B cell (primary cell): ENCODE data around the gene FRMPD1. TPM values are rescaled to one million over a fixed set of nuclear protein-coding genes. Genes with fewer than 3 reads are reported as not detected.

Experiments used
- ATAC-seq: fragments of 200-7000 bp; cut with Tn5 transposase; one replicate; pipeline ENCODE4 v1.10.0; 2021; ENCODE audit warnings: low read depth, mild to moderate bottlenecking, moderate number of reproducible peaks, moderate library complexity
- CTCF ChIA-PET: fragments of 350-600 bp; sonication (Branson Sonifier 250); formaldehyde crosslinking; loops from one replicate; lab custom pipeline; 2021; ENCODE audit warnings: antibody characterized with exemption, inconsistent platforms; lab: Charles Lee
- POLR2A ChIA-PET: fragments of 350-600 bp; sonication (Branson Sonifier 250); formaldehyde crosslinking; loops from one replicate; lab custom pipeline; 2021; ENCODE audit warnings: antibody characterized with exemption; lab: Charles Lee
- DNase-seq: peaks from one replicate; pipeline ENCODE4 v3.0.0; 2013
- H2AFZ ChIP-seq: 2 replicates; pipeline ENCODE4 v1.6.1; 2012; ENCODE audit warnings: mild to moderate bottlenecking, low read depth, low read length; ENCODE audit not compliant: insufficient read depth, poor library complexity, severe bottlenecking
- H3K27ac ChIP-seq, 2 donors: 1 replicate in 1 of 2; 2 replicates in 1 of 2; pipeline ENCODE4 v1.5.1; 2012 to 2013; ENCODE audit warnings: low read length in 2 of 2, mild to moderate bottlenecking in 2 of 2, moderate library complexity in 1 of 2
- H3K27me3 ChIP-seq, 4 experiments: fragments of 200-600 bp in 1 of 4; sonication (generic) in 1 of 4; replicated peaks in 1 of 4; 1 replicate in 2 of 4; 2 replicates in 2 of 4; pipeline versions ENCODE4 v1.6.1 to v1.7.0; 2013 to 2016; ENCODE audit warnings: low read length in 3 of 4, mild to moderate bottlenecking in 2 of 4, mixed read lengths in 1 of 4, moderate library complexity in 1 of 4; ENCODE audit not compliant: insufficient read depth in 4 of 4, control insufficient read depth in 3 of 4; ENCODE audit errors: control extremely low read depth in 1 of 4
- H3K36me3 ChIP-seq, 2 experiments: replicated peaks in 1 of 2; 1 replicate in 1 of 2; 2 replicates in 1 of 2; pipeline versions ENCODE4 v1.6.1 to v1.7.1; 2013; ENCODE audit warnings: low read length in 1 of 2; ENCODE audit not compliant: insufficient read depth in 2 of 2, control insufficient read depth in 1 of 2; ENCODE audit errors: control extremely low read depth in 1 of 2, extremely low read depth in 1 of 2
- H3K4me1 ChIP-seq, 2 donors: fragments of 200-600 bp in 1 of 2; sonication (generic) in 1 of 2; 1 replicate in 1 of 2; 2 replicates in 1 of 2; pipeline versions ENCODE4 v1.5.1 to v1.6.1; 2013 to 2017; ENCODE audit warnings: low read length in 2 of 2; ENCODE audit not compliant: control insufficient read depth in 2 of 2, insufficient read depth in 2 of 2
- H3K4me2 ChIP-seq: replicated peaks from 2 replicates; pipeline ENCODE3; 2012; ENCODE audit warnings: mild to moderate bottlenecking, low read depth, low read length; ENCODE audit not compliant: poor library complexity, severe bottlenecking
- H3K4me3 ChIP-seq, 5 experiments: fragments of 200-600 bp in 1 of 5; sonication (generic) in 1 of 5; 1 replicate in 3 of 5; 2 replicates in 2 of 5; pipeline versions ENCODE4 v1.5.1 to v1.7.0; 2011 to 2016; ENCODE audit warnings: low read length in 4 of 5, mild to moderate bottlenecking in 4 of 5, low read depth in 2 of 5, control low read depth in 1 of 5, moderate library complexity in 1 of 5; ENCODE audit not compliant: insufficient read depth in 1 of 5; ENCODE audit errors: control extremely low read depth in 1 of 5, extremely low read depth in 1 of 5
- H3K79me2 ChIP-seq: fragments of 200-600 bp; sonication (generic); one replicate; pipeline ENCODE4 v1.6.0; 2016; ENCODE audit warnings: low read length; ENCODE audit not compliant: control insufficient read depth, insufficient read depth
- H3K9ac ChIP-seq: fragments of 200-600 bp; sonication (generic); 2 replicates; pipeline ENCODE4 v1.6.1; 2017; ENCODE audit warnings: mild to moderate bottlenecking, low read length, moderate library complexity
- H3K9me3 ChIP-seq, 3 donors: one replicate each; pipeline versions ENCODE4 v1.6.1 to v1.7.1; 2013; ENCODE audit warnings: low read length in 2 of 3; ENCODE audit not compliant: control insufficient read depth in 2 of 3, insufficient read depth in 1 of 3; ENCODE audit errors: control extremely low read depth in 1 of 3
- H4K20me1 ChIP-seq: 2 replicates; pipeline ENCODE4 v1.6.0; 2012; ENCODE audit warnings: mild to moderate bottlenecking, low read length; ENCODE audit not compliant: insufficient read depth, control insufficient read depth, poor library complexity, severe bottlenecking
- H3K27ac Mint-ChIP-seq: one replicate; pipeline ENCODE4 v1.8.0; 2021; ENCODE audit warnings: mixed read lengths
- H3K27me3 Mint-ChIP-seq: one replicate; pipeline ENCODE4 v1.8.0; 2021; ENCODE audit warnings: mixed read lengths
- H3K4me1 Mint-ChIP-seq: one replicate; pipeline ENCODE4 v1.8.0; 2021; ENCODE audit warnings: mixed read lengths
- H3K4me3 Mint-ChIP-seq: one replicate; pipeline ENCODE4 v1.8.0; 2021; ENCODE audit warnings: mixed read lengths
- H3K9me3 Mint-ChIP-seq: one replicate; pipeline ENCODE4 v1.8.0; 2022; ENCODE audit warnings: mixed read lengths; ENCODE audit not compliant: insufficient read depth
- CTCF ChIP-seq: fragments of 200-600 bp; IDR thresholded peaks from one replicate; pipeline ENCODE4 v1.8.0; 2022; ENCODE audit warnings: antibody characterized with exemption, mild to moderate bottlenecking
- EZH2 ChIP-seq: IDR thresholded peaks from 2 replicates; pipeline ENCODE4 v1.6.1; 2012; ENCODE audit warnings: borderline replicate concordance, low read depth, mild to moderate bottlenecking, moderate library complexity, low read length; ENCODE audit not compliant: insufficient read depth, poor library complexity, severe bottlenecking
- WGBS: methylation state at CpG from one replicate; pipeline ENCODE4 v1.1.5; 2013; ENCODE audit warnings: missing lambda C conversion rate; ENCODE audit not compliant: insufficient coverage; 5-methylcytosine and 5-hydroxymethylcytosine counted together
- intact Hi-C: fragments of 100-400 bp; cut with micrococcal nuclease; formaldehyde crosslinking; loops from one replicate; pipeline ENCODE4 v1.10.0; 2022
- polyA plus RNA-seq: library from polyadenylated mRNA; depleted of rRNA; stranded (reverse); fragments of >200 nt; gene quantifications from 2 replicates; pipeline ENCODE4 v1.2.3, GENCODE V29; 2012
- total RNA-seq, 2 donors: library from RNA; stranded (reverse); fragments of 120-200 nt in 1 of 2; gene quantifications; 1 replicate in 1 of 2; 2 replicates in 1 of 2; pipeline versions ENCODE4 v1.2.3 to v1.2.4, GENCODE V29; 2013 to 2022

The FRMPD1 gene
- total and polyA plus RNA-seq, 2 donors (not counting 1 experiment from before 2014, with no cell fraction given), result 0.05 TPM; not detected in 1

DNA sequence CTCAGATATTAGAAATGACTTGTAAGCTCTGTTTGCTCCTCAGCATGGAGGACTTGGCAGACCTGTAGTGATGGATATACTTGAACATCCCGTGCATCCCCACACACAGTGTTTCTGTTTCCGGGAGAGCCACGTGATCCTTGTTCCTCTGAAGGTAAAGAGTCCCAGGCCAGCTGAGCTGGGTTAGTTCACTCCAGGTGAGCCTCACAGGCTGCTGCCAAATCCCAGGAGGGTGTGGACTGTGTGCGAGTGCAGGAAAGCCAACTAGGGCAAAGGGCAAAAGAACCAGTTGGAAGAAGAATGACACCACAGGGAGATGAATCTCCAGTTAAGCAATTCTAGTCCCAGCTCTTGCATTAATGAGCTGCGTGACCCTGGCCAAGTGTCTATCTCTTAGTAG is 47.9 kb upstream of the FRMPD1 start:
- H2AFZ ChIP-seq, result no peak overlapping the region
- 90% methylated on average over 3 of the region's 5 CpGs for WGBS
- H3K4me1 ChIP-seq, result no peaks in the 10 kb centered on the region
- H3K4me1 Mint-ChIP-seq, result no peaks in the 10 kb centered on the region
- peaks cover 41% of the 10 kb centered on the region for H3K27me3 Mint-ChIP-seq
- no peaks in the 10 kb centered on the region for H3K36me3 ChIP-seq
- H3K9ac ChIP-seq, result no peak overlapping the region
- H3K9me3 ChIP-seq, result no peaks in the 10 kb centered on the region
- H3K27ac Mint-ChIP-seq, result no peak overlapping the region
- no peaks in the 10 kb centered on the region for H3K79me2 ChIP-seq
- DNase-seq (no peak), ATAC-seq (no peak)
- H3K27me3 ChIP-seq, result peaks cover 0 to 15% (median 6%) of the 10 kb centered on the region in 4 experiments
- H3K4me3 Mint-ChIP-seq, result no peak overlapping the region
- no peaks in the 10 kb centered on the region for H4K20me1 ChIP-seq
- H3K4me2 ChIP-seq, result no peak overlapping the region
- intact Hi-C loops, result no loop called here
- H3K9me3 Mint-ChIP-seq, result no peaks in the 10 kb centered on the region
- H3K27ac ChIP-seq, result no peak overlapping the region
- TF ChIP-seq CTCF (no peak), EZH2 (no peak)
- POLR2A ChIA-PET, result no interaction called here
- CTCF ChIA-PET, result no interaction called here
- no peak overlapping the region for H3K4me3 ChIP-seq

- no peaks in the 10 kb centered on the region for H3K4me1 Mint-ChIP-seq
These were observed 46.5 kb upstream of the FRMPD1 start for GRCh38 chr9:37604296-37604695.

More at GRCh38 chr9:37604296-37604695, 46.5 kb upstream of the FRMPD1 start:
- Histone ChIP-seq H3K79me2 (no peaks in the 10 kb centered on the region), H3K4me3 (no peak overlapping the region), H3K9ac (no peak overlapping the region), H3K4me2 (no peak overlapping the region), H3K36me3 (no peaks in the 10 kb centered on the region), H3K9me3 (no peaks in the 10 kb centered on the region), H3K4me1 (no peaks in the 10 kb centered on the region), H4K20me1 (no peaks in the 10 kb centered on the region), H2AFZ (no peak overlapping the region), H3K27ac (no peak overlapping the region), H3K27me3 (peaks cover 0 to 15% (median 6%) of the 10 kb centered on the region in 4 experiments)
- ChIA-PET CTCF (no interaction called here), POLR2A (no interaction called here)
- intact Hi-C loops, result no loop called here
- ATAC-seq, result no peak
- TF ChIP-seq EZH2 (no peak), CTCF (no peak)
- Mint-ChIP-seq H3K4me3 (no peak overlapping the region), H3K27me3 (peaks cover 43% of the 10 kb centered on the region), H3K27ac (no peak overlapping the region), H3K9me3 (no peaks in the 10 kb centered on the region)
- WGBS, result no CpG with 5 or more reads among the region's 1 CpG
- no peak for DNase-seq
